ENCODE results near the gene GAD1. TPM values are rescaled to one million over a fixed set of nuclear protein-coding genes. Genes with fewer than 3 reads are reported as not detected.

Gene GAD1
- total and polyA plus RNA-seq, 2 of the 8 experiments (the other 6 are each of a cell fraction or from before 2014, with no cell fraction given): 0.65 to 1.0 TPM

GRCh38 chr2:170813611-170814532, 2.8 kb upstream of the GAD1 start:
- Histone ChIP-seq H2BK12ac (ENCODE audit: low read depth, low read length) (no peak overlapping the region), H3K79me1 (ENCODE audit: low read depth, low read length) (no peaks in the 10 kb centered on the region), H3K18ac (ENCODE audit: extremely low read depth, low read length) (no peak overlapping the region), H2BK120ac (replicated peaks; ENCODE audit: low read depth, low read length) (no peak overlapping the region), H3K56ac (replicated peaks; ENCODE audit: insufficient read length, low read depth, low read length) (no peak overlapping the region), H2BK15ac (ENCODE audit: low read length) (no peak overlapping the region), H3K23me2 (ENCODE audit: low read depth, low read length) (peaks cover 42% of the 10 kb centered on the region), H4K8ac (ENCODE audit: extremely low read depth, insufficient read depth, low read length) (no peak overlapping the region), H4K5ac (ENCODE audit: insufficient read length, low read depth, low read length) (no peak overlapping the region), H3K23ac (ENCODE audit: insufficient read length) (no peak overlapping the region), H4K91ac (replicated peaks; ENCODE audit: insufficient read length, low read length) (no peak overlapping the region), H3K4me1 (replicated peaks in 1 of 4; ENCODE audit: control insufficient read depth in 3 of 4, insufficient read depth in 4 of 4, low read length in 3 of 4) (peaks cover 2 to 39% (median 16%) of the 10 kb centered on the region in 4 experiments), H3K4me3 (ENCODE audit: extremely low read depth in 1 of 4, insufficient read depth in 2 of 4, low read depth in 3 of 4, low read length in 4 of 4) (peak overlapping the region; percentile 35 to 70 (median 46); a peak in 7 of 8 replicates), H3K27me3 (replicated peaks in 1 of 4; ENCODE audit: control insufficient read depth in 3 of 4, extremely low read depth in 1 of 4, insufficient read depth in 3 of 4, low read length in 3 of 4) (peaks cover 42 to 61% (median 59%) of the 10 kb centered on the region in 4 experiments), H3K9ac (replicated peaks in 1 of 4; ENCODE audit: extremely low read depth in 1 of 4, low read depth in 3 of 4, low read length in 3 of 4) (no peak overlapping the region), H3K79me2 (ENCODE audit: control insufficient read depth in 1 of 2, insufficient read depth in 2 of 2, low read length in 2 of 2) (no peaks in the 10 kb centered on the region), H2AK5ac (ENCODE audit: low read depth, low read length) (no peak overlapping the region), H2BK20ac (ENCODE audit: low read length) (no peak overlapping the region), H3K27ac (ENCODE audit: low read depth, low read length) (no peak overlapping the region), H3K9me3 (ENCODE audit: insufficient read depth in 2 of 2, low read depth in 1 of 2, low read length in 1 of 2) (no peaks in the 10 kb centered on the region), H2AFZ (ENCODE audit: low read length) (0 out of 2 replicates have a peak overlapping the region, but pooled peaks have one; percentile 8), H3K4me2 (ENCODE audit: insufficient read depth in 1 of 2, low read depth in 2 of 2, low read length in 2 of 2) (peak overlapping the region; percentile 76 to 89), H3K4ac (replicated peaks; ENCODE audit: insufficient read length, low read depth, low read length) (no peak overlapping the region), H2BK5ac (ENCODE audit: low read depth, low read length) (no peak overlapping the region), H3K36me3 (ENCODE audit: control insufficient read depth in 2 of 4, insufficient read depth in 4 of 4, low read length in 3 of 4) (no peaks in the 10 kb centered on the region; a peak in 1 of 8 replicates), H3K14ac (ENCODE audit: insufficient read length) (no peak overlapping the region), H4K20me1 (replicated peaks in 1 of 2; ENCODE audit: control insufficient read depth in 1 of 2, insufficient read depth in 2 of 2, low read length in 2 of 2) (peaks cover 0 to 7% of the 10 kb centered on the region in 2 experiments)
- FAIRE-seq: peak; percentile 87
- WGBS, 2 experiments (ENCODE audit: extremely low coverage in 1 of 2, insufficient coverage in 1 of 2, insufficient read length in 1 of 2, insufficient replicate concordance in 2 of 2, low coverage in 1 of 2, low lambda C conversion rate in 2 of 2, missing lambda C conversion rate in 1 of 2): 4% methylated on average over 40 of the region's 41 CpGs; no CpG with 5 or more reads in 1 of the 2 experiments
- DNase-seq (ENCODE audit: low read depth in 1 of 2, low spot score in 2 of 2): peak in 1 of 2 experiments; percentile 78
- POLR2A ChIA-PET (ENCODE audit: partially characterized antibody): interaction anchor here (1.5 to 3.9 kb wide), 3 partner anchors 96 to 489 kb away, joined by 3 to 13 read pairs (median 4); no protein-coding TSS in a partner anchor
- CTCF ChIA-PET (ENCODE audit: partially characterized antibody): interaction anchor here (0.7 to 6.1 kb wide), 54 partner anchors 9 to 578 kb away, joined by 3 to 68 read pairs (median 4); partner anchors contain the start of genes ERICH2 and SP5
- TF ChIP-seq TCF12 (IDR thresholded peaks at IDR 0.05; ENCODE audit: low read depth, low read length) (no peak), SAP30 (IDR thresholded peaks at IDR 0.05; ENCODE audit: insufficient read depth, insufficient replicate concordance, low read length) (peak; percentile 93), CBX8 (IDR thresholded peaks at IDR 0.05; ENCODE audit: borderline replicate concordance, low read depth, low read length) (no peak), SP4 (IDR thresholded peaks at IDR 0.05; ENCODE audit: low read length) (no peak), FOSL1 (IDR thresholded peaks at IDR 0.05; ENCODE audit: insufficient read depth, low read depth, low read length) (no peak), CREB1 (IDR thresholded peaks at IDR 0.05) (no peak), PHF8 (conservative IDR thresholded peaks at IDR 0.05; ENCODE audit: low read depth, low read length) (no peak), CEBPB (IDR thresholded peaks at IDR 0.05; ENCODE audit: low read depth, low read length) (no peak), TBP (IDR thresholded peaks at IDR 0.05; ENCODE audit: low read depth, low read length) (no peak), E2F6 (IDR thresholded peaks at IDR 0.05) (no peak), SIN3A (conservative IDR thresholded peaks at IDR 0.05 in 1 of 2, IDR thresholded peaks at IDR 0.05 in 1 of 2; ENCODE audit: low read depth in 1 of 2, low read length in 2 of 2) (peak; percentile 98)
